Metanephros (tissue), 1 donor: ENCODE results near the gene RTRAF. TPM values are rescaled to one million over a fixed set of nuclear protein-coding genes. Genes with fewer than 3 reads are reported as not detected.

Experiments used
- total RNA-seq: library from RNA; depleted of rRNA; stranded (reverse); fragments of >200 nt; gene quantifications from one replicate; pipeline ENCODE4 v1.2.3, GENCODE V29; 2014

The RTRAF gene
- total RNA-seq, result 229 TPM

GRCh38 chr14:51989293-51990234, at the start of gene RTRAF:
Gene RTRAF, plus strand, starts transcription at chr14:51989546. Its CDS starts 94 bp downstream, at chr14:51989640.

Other genes with a start within 250 kb of the RTRAF start
- 53.6 TPM for gene GNG2, start 128.9 kb upstream of the RTRAF start, total RNA-seq
- 114 TPM for gene NID2, start 79.5 kb downstream of the RTRAF start, total RNA-seq